ENCODE results near the gene LRRC4C. TPM values are rescaled to one million over a fixed set of nuclear protein-coding genes. Genes with fewer than 3 reads are reported as not detected.

The LRRC4C gene
- total RNA-seq, 1 experiment from 2014 or later, result 0.13 TPM

GRCh38 chr11:41308286-41308685 lies 151.2 kb downstream of the LRRC4C start:
- H3K23ac ChIP-seq (ENCODE audit: insufficient read length, low read depth, low read length), result no peak overlapping the region
- no peak overlapping the region for H3K9ac ChIP-seq (ENCODE audit: extremely low read depth, insufficient read length, low read length)
- no peak for TF ChIP-seq CTCF (conservative IDR thresholded peaks at IDR 0.05)
- no peak overlapping the region for H3K56ac ChIP-seq (ENCODE audit: insufficient read length, low read depth, low read length)
- H2BK12ac ChIP-seq (ENCODE audit: insufficient read length, low read depth, low read length), result no peak overlapping the region
- no peaks in the 10 kb centered on the region for H3K79me1 ChIP-seq (ENCODE audit: insufficient read depth, low read depth, low read length, poor library complexity, severe bottlenecking)
- H2BK120ac ChIP-seq (ENCODE audit: low read depth, low read length, poor library complexity, severe bottlenecking), result no peak overlapping the region
- no peak overlapping the region for H3K4ac ChIP-seq (ENCODE audit: low read depth, low read length)
- H2BK15ac ChIP-seq (ENCODE audit: low read depth, low read length), result no peak overlapping the region
- Mint-ChIP-seq H3K27me3 (ENCODE audit: low read depth) (no peaks in the 10 kb centered on the region; the same call in 1 of the 2 replicates), H3K36me3 (ENCODE audit: insufficient read depth in 1 of 3, low read depth in 3 of 3) (peaks cover 0 to 6% (median 5%) of the 10 kb centered on the region in 3 experiments; a peak in 6 of 7 replicates), H3K4me1 (peaks cover 10 to 19% of the 10 kb centered on the region in 2 experiments; a peak in 3 of 4 replicates), H3K27ac (0 out of 7 replicates have a peak overlapping the region, but pooled peaks of 1 of the 3 experiments have one; percentile 44), H3K4me3 (no peak overlapping the region), H3K9me3 (peaks cover 6% of the 10 kb centered on the region in 2 experiments)
- no peaks in the 10 kb centered on the region for H4K20me1 ChIP-seq (ENCODE audit: control insufficient read depth, insufficient read depth, insufficient read length)
- no peaks in the 10 kb centered on the region for H3K79me2 ChIP-seq (ENCODE audit: insufficient read depth, low read length)
- H4K5ac ChIP-seq (ENCODE audit: insufficient read length, low read depth, low read length), result no peak overlapping the region
- no peaks in the 10 kb centered on the region for H3K23me2 ChIP-seq (ENCODE audit: insufficient read length, low read depth, low read length, poor library complexity, severe bottlenecking)
- no peaks in the 10 kb centered on the region for H3K4me1 ChIP-seq (ENCODE audit: insufficient read depth, low read length)
- no peak overlapping the region for H3T11ph ChIP-seq (ENCODE audit: low read length)
- DNase-seq, result no peak
- no peak overlapping the region for H3K27ac ChIP-seq (ENCODE audit: insufficient read length, low read depth, low read length)
- H3K27me3 ChIP-seq (ENCODE audit: insufficient read depth, low read length), result no peaks in the 10 kb centered on the region
- H2BK20ac ChIP-seq (ENCODE audit: low read depth, low read length, poor library complexity, severe bottlenecking), result no peak overlapping the region
- no peak overlapping the region for H4K8ac ChIP-seq (replicated peaks; ENCODE audit: insufficient read length, low read depth, low read length)
- H3K9me3 ChIP-seq (ENCODE audit: control insufficient read depth, low read depth, low read length), result no peaks in the 10 kb centered on the region
- H3K4me2 ChIP-seq (ENCODE audit: insufficient read depth, insufficient read length, low read length), result no peak overlapping the region
- no peak overlapping the region for H3K18ac ChIP-seq (ENCODE audit: insufficient read length, low read depth, low read length)
- H2BK5ac ChIP-seq (ENCODE audit: insufficient read length, low read length), result no peak overlapping the region
- H2AK5ac ChIP-seq (ENCODE audit: insufficient read length, low read length), result no peak overlapping the region
- no peak overlapping the region for H4K91ac ChIP-seq (ENCODE audit: insufficient read length, low read depth, low read length)
- no CpG with 5 or more reads among the region's 5 CpGs for WGBS (ENCODE audit: extremely low coverage, insufficient read length, low lambda C conversion rate)
- H3K14ac ChIP-seq (ENCODE audit: insufficient read depth, low read length), result no peak overlapping the region
- no peak overlapping the region for H2AFZ ChIP-seq (ENCODE audit: low read length)

Measured in H9 (cell line).